Right ventricle myocardium superior (tissue), 1 donor: ENCODE data around the gene DNAH8. TPM values are rescaled to one million over a fixed set of nuclear protein-coding genes. Genes with fewer than 3 reads are reported as not detected.
"Not testable (repeated sequence)": the region's sequence is repeated elsewhere in the genome, so short reads cannot be mapped to it uniquely, and the experiment has no call there.

Experiments used
- ATAC-seq: fragments of 200-7000 bp; cut with Tn5 transposase; one replicate; pipeline ENCODE4 v1.9.1; 2020; ENCODE audit warnings: mild to moderate bottlenecking; ENCODE audit not compliant: poor library complexity
- DNase-seq: peaks from one replicate; pipeline ENCODE4 v3.0.0-alpha.2; 2020
- intact Hi-C: fragments of 100-400 bp; cut with DNase I; formaldehyde crosslinking; loops from one replicate; pipeline ENCODE4 v1.11.2; 2022
- total RNA-seq: library from RNA; stranded (reverse); fragmentation: NEBNext Ultra II Directional; extraction: Animal tissue kit (Norgen Biotek cat#: 25700); gene quantifications from one replicate; pipeline ENCODE4 v1.2.1, GENCODE V29; 2021
- donor health status: DM: no; HTN: yes; CAD: no; lungs with severe emphysema.

The DNAH8 gene
- total RNA-seq, 1 donor from 2014 or later = 0.03 TPM

DNA sequence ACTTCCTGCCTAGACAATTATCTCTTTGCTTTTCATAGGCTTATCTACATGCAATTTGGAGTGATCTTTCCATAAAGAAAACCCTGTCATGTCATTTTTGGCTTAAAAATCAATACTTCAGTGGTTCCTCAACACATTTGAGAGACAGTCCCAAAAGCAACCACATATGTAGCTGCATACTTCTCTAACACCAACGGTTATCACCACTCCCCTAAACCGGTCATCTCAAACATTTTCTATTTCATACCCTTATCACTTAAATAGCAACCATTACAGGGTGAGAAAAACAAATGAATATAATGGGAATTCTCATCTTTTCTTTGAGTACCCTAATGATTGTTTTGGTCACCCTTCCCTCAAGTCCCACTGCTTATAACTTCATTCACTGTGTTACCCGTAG is 17.3 kb upstream of the DNAH8 start:
- intact Hi-C loops = no loop called here
- DNase-seq = no peak

DNA sequence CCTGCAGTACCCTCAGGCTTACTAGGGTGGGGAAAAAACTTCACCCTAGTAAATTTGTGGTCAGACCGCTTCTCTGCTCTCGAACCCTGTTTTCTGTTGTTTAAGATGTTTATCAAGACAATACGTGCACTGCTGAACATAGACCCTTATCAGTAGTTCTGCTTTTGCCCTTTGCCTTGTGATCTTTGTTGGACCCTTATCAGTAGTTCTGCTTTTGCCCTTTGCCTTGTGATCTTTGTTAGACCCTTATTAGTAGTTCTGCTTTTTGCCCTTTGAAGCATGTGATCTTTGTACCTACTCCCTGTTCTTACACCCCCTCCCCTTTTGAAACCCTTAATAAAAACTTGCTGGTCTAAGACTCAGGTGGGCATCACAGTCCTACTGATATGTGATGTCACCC is 15.4 kb upstream of the DNAH8 start:
- ATAC-seq, intact Hi-C loops, DNase-seq: not testable (repeated sequence)

More for the DNA sequence above, 17.3 kb upstream of the DNAH8 start:
- no peak for ATAC-seq

DNA sequence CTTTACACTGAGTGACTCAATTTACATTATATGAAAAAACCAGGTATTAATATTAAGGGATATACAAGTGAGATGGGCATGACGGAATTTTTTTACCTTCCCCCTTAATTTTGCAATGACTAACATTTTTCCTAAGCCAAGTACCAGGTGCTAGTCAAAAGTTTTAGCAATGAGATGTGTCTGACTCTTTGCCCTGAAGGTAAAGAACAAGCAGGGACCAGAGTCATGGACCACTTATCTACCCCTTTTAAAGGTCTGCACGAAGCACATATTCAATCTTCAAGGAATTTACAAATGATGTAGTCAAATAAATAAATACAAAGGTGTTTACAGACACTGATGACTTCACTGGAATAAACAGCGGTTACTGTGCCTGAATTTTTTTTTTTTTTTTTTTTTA is 13.6 kb upstream of the DNAH8 start:
- DNase-seq (no peak), ATAC-seq (no peak)
- intact Hi-C loops = no loop called here

DNA sequence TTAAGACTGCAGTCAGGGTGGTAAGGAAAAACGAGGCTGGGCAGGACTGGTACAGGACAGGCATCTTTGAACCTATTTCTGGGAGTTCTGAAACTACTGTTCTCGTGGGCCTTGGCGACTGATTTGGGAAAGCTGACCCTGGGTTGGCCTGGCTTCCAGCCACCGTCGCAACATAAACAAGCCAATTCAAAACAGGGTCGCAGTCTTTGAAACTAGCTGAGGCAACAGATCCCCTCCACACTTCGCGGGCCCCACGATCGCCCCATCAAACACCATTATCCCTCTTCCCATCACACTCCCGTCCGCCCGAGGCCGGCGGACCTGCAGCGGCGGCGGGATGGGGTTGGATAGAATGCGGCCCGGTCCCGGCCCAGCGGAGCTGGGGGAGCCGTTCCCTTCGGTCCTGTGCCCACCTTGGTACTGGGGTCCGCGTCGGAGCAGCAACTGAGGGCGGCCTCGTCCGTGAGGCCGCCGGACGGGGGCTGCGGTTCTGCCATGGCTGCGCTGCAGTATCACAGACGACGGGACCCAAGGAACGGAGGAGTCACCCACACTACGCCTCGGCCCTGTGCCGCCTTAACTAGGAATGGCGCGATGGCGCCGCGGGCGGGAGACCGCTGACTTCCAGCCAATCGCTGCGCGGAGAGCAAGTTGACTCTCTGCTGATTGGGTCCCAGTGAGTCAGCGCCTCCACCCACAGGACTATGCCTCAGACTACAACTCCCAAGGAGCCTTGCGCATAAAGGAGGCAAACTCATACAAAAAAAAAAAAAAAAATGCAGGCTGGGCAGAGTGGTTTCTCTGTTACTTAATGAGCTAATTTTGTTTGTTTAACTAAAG is 12.3 kb upstream of the DNAH8 start, which contains the start of gene GLO1:
GLO1 (minus strand) TSS at position 588 of the 840 bp plus-strand sequence; CDS start at position 497, 91 bp downstream.
- intact Hi-C loops = no loop called here
- ATAC-seq (peak; percentile 100), DNase-seq (peak; percentile 99)

DNA sequence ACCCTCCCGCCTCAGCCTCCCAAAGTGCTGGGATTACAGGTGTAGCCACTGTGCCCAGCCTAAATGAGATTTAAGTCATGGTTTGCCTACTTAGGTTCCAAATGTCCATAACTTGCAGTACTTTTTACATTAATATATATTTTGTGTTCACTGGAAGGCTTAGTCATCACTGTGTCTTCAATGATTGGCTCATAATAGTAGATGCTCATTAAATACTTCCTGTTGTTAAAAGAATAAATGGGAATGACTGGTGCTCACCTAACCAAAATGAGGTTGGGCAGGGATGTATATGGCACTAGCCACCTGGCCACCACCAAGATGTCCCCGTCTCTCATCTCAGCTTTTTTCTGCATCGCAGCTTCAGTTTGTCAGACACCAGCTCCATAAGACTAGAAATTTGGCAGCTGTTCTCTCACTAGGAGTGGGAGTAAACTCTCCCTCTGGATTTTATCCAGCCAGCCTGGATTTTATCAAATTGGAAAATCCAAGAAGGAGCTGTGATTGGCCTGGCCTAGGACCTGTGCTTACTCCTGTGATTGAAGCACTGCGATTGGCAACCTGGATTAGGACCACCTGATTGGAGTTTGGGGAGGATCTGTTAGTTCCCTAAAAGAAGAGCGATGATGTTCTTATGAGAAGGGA is 11.0 kb upstream of the DNAH8 start:
- DNase-seq (no peak), ATAC-seq (no peak)
- intact Hi-C loops = no loop called here

- no peak for ATAC-seq
- DNase-seq = no peak
- intact Hi-C loops = no loop called here
These were observed 9.2 kb upstream of the DNAH8 start for GRCh38 chr6:38705924-38706323.

DNA sequence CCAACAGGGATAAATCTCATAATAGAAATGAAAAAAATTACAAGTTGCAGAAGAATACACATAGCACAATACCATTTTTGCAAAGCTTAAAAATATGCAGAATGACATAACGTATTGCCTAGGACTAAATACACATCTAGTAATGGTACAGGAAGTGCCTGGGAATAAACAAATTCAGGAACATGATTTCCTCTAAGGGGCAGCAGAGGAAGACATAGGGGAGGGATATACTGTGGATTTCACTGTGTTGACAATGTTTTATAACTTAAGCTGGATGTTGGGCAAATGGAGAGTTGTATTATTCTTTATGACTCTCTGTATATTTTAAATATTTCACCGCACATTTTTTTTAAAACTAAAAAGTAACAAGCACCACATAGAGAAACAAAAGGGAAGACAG is 6.6 kb upstream of the DNAH8 start:
- intact Hi-C loops = no loop called here
- ATAC-seq (no peak), DNase-seq (no peak)

DNA sequence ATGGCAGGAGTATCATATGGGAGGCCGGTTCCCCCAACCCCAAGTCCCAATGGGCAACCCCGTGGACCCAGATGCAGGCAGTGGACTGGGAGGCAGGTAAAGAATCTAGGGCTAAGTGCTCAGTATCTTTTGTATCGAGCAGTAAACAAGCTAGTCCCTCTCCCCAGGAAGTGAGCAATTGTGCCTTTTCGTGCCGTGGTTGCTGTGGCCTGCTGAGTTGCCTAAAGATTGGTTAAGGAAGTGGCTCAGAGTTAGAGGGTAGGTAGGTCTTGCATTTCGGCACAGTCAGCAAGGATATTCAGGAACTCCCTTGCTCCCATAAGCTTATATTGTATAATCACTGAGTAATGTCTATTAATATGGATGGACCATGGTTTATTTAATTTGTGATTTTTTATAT is 1.3 kb upstream of the DNAH8 start:
- intact Hi-C loops = no loop called here
- DNase-seq = no peak
- no peak for ATAC-seq

DNA sequence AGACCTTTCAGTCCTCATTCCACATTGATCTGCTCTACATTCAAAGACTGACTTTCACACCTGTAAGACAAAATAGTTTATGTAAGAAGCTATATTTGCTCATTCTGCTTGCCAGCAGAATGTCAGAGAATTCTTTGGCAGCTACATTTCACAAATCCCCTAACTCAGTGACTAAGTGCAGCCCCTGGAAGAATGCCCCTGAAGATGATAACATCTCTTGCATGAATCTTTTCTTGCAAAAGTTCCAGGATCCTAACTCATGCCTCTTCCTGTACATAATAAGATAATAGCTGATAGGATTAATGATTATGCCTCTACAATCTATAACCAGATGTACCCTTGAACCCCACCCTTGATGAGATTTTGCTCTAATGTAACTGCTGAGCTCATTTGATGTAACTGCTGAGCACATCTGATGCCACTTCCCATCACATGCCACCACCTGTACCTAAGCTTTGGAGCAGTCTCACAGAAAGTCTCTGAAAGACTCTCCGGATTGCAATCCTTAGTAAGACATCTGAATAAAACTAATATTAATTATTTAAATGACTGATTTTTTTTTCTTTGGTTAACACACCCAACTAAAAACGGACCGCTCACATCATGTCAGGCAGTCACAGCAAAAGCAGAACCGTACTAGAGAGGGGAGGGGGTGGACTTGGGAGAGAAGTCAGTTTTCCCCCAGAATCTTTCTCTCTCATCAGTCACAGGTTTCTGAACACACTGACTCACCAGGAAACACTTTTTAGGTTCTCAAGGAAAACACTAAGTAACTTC is 684 bp upstream of the DNAH8 start:
- intact Hi-C loops = no loop called here
- ATAC-seq = no peak
- DNase-seq = no peak

DNA sequence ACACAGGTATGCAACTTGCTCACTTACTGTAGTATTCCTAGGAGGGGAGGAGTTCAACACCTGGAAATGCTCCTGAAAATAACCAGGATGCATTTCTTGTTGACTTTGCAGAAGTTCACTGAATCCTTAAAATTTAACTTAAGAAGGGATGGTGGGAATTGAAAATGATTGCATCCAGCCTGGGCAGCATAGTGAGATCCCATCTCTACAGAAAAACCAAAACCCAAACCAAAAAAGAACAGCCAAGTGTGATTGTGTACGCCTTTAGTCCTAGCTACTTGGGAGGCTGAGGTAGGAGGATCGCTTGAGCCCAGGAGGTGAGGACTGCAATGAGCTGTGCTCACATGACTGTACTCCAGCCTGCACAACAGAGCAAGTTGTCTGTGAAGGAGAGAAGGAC is 1.7 kb downstream of the DNAH8 start:
- intact Hi-C loops = no loop called here
- DNase-seq (no peak), ATAC-seq (no peak)

DNA sequence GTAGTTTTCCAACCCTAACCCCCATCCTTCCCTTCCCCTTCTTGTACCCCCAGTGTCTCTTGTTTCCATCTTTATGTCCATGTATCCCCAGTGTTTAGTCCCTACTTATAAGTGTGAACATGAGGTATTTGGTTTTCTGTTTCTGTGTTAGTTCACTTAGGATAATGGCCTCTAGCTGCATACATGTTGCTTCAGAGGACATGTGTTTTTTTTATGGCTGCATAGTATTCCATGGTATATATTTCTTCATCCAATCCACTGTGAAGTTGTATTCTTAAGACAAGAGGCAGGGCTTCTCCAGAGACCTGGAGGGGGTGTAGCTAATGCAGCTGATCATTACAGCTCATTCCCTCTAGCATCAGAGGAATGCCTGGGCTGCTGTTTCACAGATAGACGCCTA is 4.2 kb downstream of the DNAH8 start:
- intact Hi-C loops = no loop called here
- ATAC-seq (no peak), DNase-seq (no peak)

GRCh38 chr6:38720295-38720694 is 5.2 kb downstream of the DNAH8 start:
- DNase-seq (no peak), ATAC-seq (no peak)
- intact Hi-C loops = no loop called here

DNA sequence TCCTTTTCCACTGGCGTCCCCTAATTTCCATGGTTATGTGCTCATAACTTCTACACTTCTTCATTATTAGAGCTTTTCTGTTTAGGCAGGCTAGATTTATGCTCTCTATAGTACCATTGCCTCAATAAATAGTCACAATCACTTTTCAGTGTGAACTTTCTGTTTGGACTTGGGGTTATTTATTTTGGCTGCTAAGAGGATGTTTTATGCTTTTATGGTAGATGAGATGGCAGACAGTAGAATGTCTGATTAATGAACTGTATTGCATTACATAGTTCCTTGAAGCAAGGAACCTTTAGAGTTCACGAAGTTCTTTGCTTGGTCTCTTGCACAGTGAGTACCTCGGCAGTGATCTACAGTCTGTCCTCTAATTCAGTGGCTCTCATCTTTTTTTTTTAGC is 6.9 kb downstream of the DNAH8 start:
- DNase-seq = no peak
- intact Hi-C loops = no loop called here
- ATAC-seq = no peak

- intact Hi-C loops = no loop called here
- ATAC-seq = no peak
These were observed 7.7 kb downstream of the DNAH8 start for GRCh38 chr6:38722727-38723334.

GRCh38 chr6:38723783-38724182 is 8.7 kb downstream of the DNAH8 start:
- no peak for ATAC-seq
- DNase-seq = no peak
- intact Hi-C loops = no loop called here

More at GRCh38 chr6:38722727-38723334, 7.7 kb downstream of the DNAH8 start:
- no peak for DNase-seq

DNA sequence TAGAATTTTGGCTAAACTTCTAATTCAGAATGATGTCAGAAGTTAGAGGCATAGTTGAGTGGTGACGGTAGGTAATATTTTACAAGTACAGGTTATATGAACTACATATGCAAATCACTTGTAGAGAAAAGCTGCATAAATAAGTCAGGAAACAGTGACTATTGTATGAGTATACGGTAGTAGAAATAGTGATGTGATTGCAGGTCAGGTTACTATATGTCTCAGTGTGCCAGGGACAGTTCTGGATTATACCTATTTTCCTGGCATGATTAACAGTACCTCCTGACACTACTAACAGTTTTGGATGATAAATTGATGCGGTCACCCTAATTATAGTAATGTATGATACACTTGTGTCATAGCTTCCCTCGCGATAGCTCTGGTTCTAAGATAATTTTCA is 9.2 kb downstream of the DNAH8 start:
- DNase-seq (no peak), ATAC-seq (no peak)
- intact Hi-C loops = no loop called here

GRCh38 chr6:38725414-38726183 is 10.5 kb downstream of the DNAH8 start:
- intact Hi-C loops = no loop called here

GRCh38 chr6:38728203-38728602 is 13.1 kb downstream of the DNAH8 start:
- ATAC-seq (no peak), DNase-seq (no peak)
- intact Hi-C loops = no loop called here

More at GRCh38 chr6:38725414-38726183, 10.5 kb downstream of the DNAH8 start:
- DNase-seq (no peak), ATAC-seq (no peak)
